Activated CD8-positive, alpha-beta memory T cell treated with anti-CD3 and anti-CD28 coated beads for 1 hour (primary cell): ENCODE data around the gene TXNDC9.
A peak's percentile ranks its signal among the peaks of the same experiment; 100 is the strongest.
"Not testable (repeated sequence)": the region's sequence is repeated elsewhere in the genome, so short reads cannot be mapped to it uniquely, and the experiment has no call there.

Source experiments
- DNase-seq, 2 donors: peaks; one replicate each; pipeline ENCODE4 v3.0.0-alpha.2; 2020; ENCODE audit warnings: low read depth in 1 of 2; ENCODE audit errors: extremely low read depth in 1 of 2

TXNDC9 gene

GRCh38 chr2:99335911-99336803, at the start of gene TXNDC9:
Gene TXNDC9 (minus strand): TSS chr2:99336333. CDS start chr2:99333210, 3,123 bp downstream.
- peak; percentile 92 to 93 for DNase-seq

- no peak for DNase-seq
These were observed 46.0 kb upstream of the TXNDC9 start for GRCh38 chr2:99382143-99382542.

GRCh38 chr2:99380376-99381010, 44.4 kb upstream of the TXNDC9 start:
- DNase-seq: no peak

GRCh38 chr2:99377879-99378278, 41.7 kb upstream of the TXNDC9 start:
- DNase-seq: no peak

- no peak for DNase-seq
These were observed 40.2 kb upstream of the TXNDC9 start for GRCh38 chr2:99376254-99376864.

- no peak for DNase-seq
These were observed 38.6 kb upstream of the TXNDC9 start for GRCh38 chr2:99374747-99375146.

- DNase-seq: no peak
These were observed 37.0 kb upstream of the TXNDC9 start for GRCh38 chr2:99373144-99373543.

GRCh38 chr2:99368854-99369253, 32.7 kb upstream of the TXNDC9 start:
- not testable (repeated sequence) for DNase-seq

- no peak for DNase-seq
These were observed 29.5 kb upstream of the TXNDC9 start for GRCh38 chr2:99365661-99366060.

GRCh38 chr2:99356853-99357252, 20.7 kb upstream of the TXNDC9 start:
- DNase-seq: no peak

GRCh38 chr2:99354825-99355224, 18.7 kb upstream of the TXNDC9 start:
- not testable (repeated sequence) for DNase-seq

GRCh38 chr2:99354070-99354469, 17.9 kb upstream of the TXNDC9 start:
- no peak for DNase-seq

- no peak for DNase-seq
These were observed 14.1 kb upstream of the TXNDC9 start for GRCh38 chr2:99350194-99350593.

GRCh38 chr2:99348173-99348572, 12.0 kb upstream of the TXNDC9 start:
- DNase-seq: no peak

GRCh38 chr2:99346218-99346617, 10.1 kb upstream of the TXNDC9 start:
- DNase-seq: no peak

- DNase-seq: not testable (repeated sequence)
These were observed 9.3 kb upstream of the TXNDC9 start for GRCh38 chr2:99345446-99345845.

- DNase-seq: no peak
These were observed 6.4 kb upstream of the TXNDC9 start for GRCh38 chr2:99342536-99342935.

GRCh38 chr2:99340669-99341236, 4.6 kb upstream of the TXNDC9 start:
- DNase-seq: no peak

- no peak for DNase-seq
These were observed 2.0 kb upstream of the TXNDC9 start for GRCh38 chr2:99338029-99338585.

- peak; percentile 82 to 85 for DNase-seq
These were observed 1.2 kb upstream of the TXNDC9 start, which contains the start of gene EIF5B for GRCh38 chr2:99337113-99338028. Gene EIF5B (plus strand): TSS chr2:99337389. CDS start chr2:99337555, 166 bp downstream.
